Measurements from ENCODE around the gene RPS15A. TPM values are rescaled to one million over a fixed set of nuclear protein-coding genes. Genes with fewer than 3 reads are reported as not detected.

RPS15A gene
- 2,142 and 2,402 TPM in 2 replicates for total RNA-seq (2014; rRNA removed; shearing (Covaris generic))

DNA sequence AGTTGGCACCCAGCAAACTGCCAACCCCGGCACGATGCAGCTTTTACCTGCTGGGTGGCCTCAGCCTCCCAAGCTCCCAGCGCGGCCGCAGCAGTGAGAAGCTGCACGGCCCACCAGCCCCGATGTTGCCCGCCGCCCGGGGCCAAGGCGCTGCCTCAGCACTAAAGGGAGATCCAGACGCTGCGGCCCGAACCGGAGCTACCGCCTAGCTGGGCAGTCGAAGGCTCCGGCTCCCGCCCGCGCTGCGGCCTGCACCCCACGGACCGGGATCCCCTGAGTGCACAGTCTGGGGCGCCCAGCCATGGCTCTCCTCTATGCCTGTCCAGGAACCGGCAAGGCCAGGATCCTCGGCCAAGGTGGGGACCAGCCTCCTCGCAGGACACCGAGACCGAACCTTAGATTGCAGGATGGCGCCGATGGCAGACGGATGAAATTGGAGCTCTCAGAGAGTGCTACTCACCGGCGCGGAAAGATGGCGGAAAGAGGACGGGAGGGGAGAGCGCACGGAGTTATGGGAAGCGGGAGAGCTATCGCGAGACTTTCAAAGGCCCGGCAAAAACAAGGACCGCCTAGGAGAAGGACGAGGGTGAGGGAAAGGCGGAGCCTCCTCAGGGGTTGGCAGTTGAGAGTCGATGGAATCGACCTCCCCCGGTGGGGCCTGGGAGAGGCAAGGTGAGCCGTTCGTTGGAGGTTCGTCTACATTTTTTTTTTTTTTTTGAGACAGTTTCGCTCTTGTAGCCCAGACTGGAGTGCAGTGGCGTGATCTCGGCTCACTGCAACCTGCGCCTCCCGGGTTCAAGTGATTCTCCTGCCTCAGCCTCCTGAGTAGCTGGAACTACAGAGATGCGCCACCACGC lies at the start of gene RPS15A:
Gene RPS15A (minus strand): TSS at position 485 of the 857 bp plus-strand sequence. CDS start 1,221 bp downstream, outside the sequence.
- DNase-seq (ENCODE audit: low spot score): peak; percentile 98

DNA sequence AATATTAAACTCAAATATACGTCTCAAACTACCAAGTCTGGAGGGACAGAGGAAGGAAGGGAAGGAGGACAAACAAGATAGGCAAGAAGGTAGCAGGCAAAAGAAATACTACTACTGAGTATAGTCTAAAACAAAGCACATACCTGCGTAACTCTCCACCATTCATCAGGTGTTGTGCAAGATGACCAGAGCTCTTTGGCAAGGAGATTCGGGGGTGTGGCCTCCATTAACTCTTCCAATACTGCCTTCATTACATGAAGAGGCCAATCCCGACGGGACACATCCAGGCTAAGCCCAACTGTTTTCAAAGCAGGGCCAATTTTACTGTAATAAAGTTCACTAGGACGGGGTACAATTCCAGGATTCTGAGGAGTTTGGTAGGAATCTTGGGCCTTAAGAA lies 49.4 kb upstream of the RPS15A start:
- DNase-seq (ENCODE audit: low spot score): no peak

DNA sequence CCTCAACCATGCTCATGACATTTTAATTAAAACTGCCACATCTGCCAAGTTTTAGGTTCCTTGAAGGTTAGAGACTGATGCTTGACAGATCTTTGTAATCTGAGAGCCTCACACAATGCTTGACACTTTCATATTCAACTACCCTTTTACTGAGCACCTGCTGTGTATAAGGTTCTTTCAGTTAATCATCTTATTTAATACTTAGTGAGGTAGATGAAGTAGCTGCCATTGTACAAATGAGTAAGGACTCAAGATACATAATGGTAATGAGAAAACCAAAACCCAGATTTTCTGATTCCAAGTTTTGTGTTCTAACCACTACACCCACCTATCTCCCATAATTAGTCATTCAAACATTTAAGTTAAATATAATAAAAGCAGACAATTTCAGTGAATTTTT lies 46.6 kb upstream of the RPS15A start:
- no peak for DNase-seq (ENCODE audit: low spot score)

DNA sequence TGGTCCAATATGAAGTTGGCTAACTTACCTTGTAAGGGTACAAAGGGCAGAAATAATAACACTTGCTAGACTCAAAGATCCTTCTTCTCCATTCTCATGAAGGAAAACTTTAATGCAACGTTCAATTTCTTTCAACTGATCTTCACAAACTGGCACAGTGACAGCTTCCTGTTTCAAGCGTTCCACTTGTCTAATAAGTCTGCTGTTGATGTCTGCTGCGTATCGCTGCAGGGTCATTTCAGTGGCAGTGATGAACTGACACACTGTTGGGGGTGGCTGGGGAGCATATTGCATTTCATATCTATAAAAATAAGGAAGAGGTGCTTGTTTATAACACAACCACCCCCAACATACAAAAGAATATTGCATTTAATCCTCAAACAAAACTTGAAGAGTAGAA lies 44.7 kb upstream of the RPS15A start:
- DNase-seq (ENCODE audit: low spot score): no peak

DNA sequence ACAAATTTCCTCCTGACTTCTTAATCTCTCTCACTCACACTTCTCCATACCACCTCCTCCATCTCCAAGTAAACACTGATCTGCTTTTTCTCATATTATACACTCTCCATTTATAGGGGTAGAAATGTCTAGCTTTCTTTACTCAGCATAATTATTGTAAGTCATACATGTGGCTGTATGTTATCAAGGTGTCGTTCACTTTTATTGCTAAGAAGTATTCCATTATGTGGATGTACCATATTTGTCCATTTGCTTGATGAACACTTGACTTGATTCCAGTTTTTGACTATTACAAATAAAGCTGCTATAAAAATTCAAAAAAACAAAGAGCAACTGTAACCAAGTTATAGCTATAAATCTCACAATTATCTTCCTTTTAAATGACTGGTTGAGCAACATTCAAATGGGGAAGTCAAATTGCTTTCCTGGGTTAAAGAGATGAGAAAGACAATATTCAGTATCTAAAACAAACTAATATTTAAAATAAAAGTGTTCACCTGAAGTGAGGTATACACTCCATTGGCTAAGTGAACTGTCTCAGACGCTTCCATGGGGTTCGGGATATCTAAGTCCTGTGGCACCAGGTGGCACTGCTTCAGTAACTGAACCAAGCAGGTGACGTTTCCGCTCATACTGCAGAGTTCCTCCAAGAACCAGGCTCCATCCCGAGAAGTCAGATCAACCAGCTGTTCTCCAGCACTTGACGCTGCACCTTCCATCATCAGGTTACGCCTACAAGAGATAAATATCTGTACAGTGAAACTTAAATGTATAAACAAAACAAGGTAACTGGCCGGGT lies 43.8 kb upstream of the RPS15A start:
- no peak for DNase-seq (ENCODE audit: low spot score)

DNA sequence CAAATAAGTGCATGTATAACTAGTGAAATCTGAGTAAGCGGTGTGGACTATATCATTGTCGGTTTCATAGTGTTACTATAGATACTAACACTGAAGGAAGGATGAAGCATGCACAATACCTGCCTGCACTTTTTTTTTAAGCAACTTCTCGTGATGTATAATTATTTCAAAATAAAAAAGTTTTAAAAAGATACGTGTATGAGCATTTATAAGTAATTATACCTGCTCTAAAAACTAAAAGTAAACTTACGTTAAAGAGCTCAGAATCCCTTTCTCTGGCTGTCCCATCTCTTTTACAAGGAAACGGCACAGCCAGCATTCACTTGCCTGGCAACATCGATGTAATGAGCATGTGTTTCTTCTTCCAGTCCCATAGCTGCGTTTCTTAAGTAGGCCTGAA lies 42.5 kb upstream of the RPS15A start:
- DNase-seq (ENCODE audit: low spot score): no peak

DNA sequence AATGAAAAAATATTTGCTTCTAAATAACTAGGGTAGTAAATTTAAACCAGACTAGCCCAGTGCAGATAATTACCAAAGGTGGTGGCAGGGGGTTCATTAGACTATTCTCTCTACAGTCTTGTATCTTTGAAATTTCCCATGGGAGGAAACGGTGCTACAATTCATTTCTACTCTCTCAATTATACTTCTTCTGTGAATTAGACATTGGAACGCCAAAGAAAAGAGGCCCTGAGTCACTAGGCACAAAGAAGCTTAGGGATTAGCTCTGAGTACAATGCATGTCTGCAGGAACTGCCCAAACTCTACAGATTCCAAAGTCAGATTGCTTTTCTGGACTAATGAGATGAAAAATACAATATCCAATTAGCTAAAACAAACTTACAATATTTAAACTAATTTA lies 41.9 kb upstream of the RPS15A start:
- no peak for DNase-seq (ENCODE audit: low spot score)

DNA sequence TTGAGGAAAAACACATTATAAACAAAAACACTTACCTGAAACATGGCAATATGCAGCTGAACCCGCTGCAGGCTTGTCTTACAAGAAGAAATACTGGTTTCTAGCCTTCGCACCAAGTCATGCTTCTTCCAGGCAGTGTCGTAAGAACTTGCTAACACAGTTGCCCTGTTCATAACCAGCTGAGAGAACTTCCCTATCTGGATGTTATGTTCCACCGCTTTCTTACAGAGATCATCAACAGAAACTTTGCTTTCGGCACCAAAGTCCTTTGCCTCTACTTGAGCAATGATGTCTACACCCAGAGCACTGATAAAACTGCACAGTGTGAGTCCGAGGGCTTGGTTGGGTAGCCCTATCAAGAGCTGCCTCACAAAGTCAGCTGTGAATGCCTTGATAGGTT lies 39.1 kb upstream of the RPS15A start:
- DNase-seq (ENCODE audit: low spot score): no peak

DNA sequence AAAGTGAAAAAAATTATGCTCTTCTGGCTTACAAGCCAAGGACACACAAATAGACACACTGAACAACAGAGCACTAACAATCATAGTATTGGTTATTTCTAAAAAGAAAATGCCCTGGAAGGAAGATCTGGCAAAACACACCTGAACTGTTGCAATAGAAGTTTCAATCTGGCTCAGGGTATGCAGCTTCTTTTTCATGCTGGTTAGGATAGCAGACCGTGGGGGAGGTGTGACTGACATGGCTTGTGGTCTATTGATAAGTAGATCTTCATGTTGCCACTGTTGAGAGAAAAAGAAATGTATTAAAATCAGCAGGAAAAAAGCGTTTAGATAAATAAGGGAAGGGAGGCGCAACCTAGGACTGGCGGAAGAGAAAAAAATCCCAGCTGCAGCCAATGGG lies 37.8 kb upstream of the RPS15A start:
- no peak for DNase-seq (ENCODE audit: low spot score)

DNA sequence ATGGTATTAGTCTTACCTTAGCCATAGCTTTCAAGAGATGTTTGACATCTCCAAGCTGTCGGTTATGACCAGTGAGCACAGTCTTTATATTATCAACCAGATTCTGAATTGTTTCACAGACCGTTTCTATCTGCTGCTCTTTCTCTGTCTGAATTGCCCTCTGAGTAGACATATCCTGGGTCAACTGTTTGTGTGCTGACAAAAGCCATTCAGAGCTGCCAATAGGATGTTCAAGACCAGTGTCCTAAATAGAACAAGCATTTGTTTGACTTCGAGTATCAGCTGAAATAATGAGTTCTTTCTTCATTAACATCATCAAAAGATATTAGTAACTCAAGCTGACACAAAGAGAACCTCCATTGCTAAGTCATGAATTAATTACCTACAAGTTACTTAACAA lies 26.2 kb upstream of the RPS15A start:
- no peak for DNase-seq (ENCODE audit: low spot score)

DNA sequence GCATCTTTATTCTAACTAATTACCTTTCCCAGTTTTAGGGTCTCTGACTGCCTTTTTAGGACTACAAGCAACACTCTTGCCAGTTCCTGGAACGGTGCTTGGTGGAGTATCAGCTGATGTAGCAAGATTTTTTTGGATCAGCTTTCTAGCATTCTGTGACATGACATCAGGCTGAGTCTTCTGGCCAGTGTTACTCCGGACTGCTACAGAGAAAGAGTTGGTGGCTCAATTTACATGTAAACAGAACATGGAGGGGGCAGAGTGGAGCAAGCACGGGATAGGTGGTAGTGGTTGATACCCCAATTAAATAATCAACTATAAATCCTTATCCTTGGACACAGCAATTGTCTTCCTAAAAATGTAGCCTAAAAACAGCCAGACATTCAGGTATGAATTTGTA lies 21.8 kb upstream of the RPS15A start:
- DNase-seq (ENCODE audit: low spot score): no peak

DNA sequence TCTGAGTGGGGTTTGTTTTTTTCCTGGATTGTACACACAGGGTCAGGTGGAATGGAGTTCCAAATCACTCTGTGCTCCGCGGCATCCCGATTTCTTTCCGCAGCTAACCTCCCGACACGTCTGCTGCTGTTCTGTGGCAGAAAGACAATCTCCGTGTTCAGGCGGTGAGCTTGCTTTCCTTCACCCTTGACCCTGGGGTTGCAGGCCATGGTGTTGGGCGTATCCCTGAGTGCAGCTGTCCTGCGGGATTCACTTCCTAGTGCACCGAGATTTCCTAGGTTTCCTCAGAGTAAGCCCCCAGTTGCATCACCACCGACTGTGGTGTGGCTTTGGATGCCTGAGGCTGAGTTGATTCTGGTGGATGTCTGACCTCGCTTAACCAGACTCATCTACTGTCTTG lies 19.0 kb upstream of the RPS15A start:
- DNase-seq (ENCODE audit: low spot score): no peak

DNA sequence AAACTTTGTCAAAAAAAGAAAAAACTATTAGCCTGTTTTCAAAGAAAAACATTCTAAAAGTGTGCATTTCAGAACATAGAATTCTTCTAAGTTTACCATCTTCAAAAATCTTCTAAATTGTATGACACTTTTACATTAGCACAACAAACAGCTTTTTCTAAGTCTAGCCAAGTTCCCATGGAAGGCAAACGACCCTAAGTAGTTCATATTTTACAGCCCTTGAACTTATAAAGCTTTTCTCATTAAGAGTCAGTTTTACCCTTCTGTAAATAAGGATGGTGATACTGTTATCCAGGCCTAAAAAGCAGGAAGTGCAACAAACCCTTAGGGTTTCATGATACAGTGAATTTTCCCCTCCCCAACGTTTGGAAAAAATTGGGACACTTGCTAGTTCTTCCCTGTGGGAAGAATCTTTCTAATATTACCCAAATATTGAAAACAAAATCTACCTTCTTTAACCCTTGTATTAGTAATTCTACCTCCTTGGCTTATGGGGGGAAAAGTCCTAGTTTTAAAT lies 15.2 kb upstream of the RPS15A start:
- no peak for DNase-seq (ENCODE audit: low spot score)

DNA sequence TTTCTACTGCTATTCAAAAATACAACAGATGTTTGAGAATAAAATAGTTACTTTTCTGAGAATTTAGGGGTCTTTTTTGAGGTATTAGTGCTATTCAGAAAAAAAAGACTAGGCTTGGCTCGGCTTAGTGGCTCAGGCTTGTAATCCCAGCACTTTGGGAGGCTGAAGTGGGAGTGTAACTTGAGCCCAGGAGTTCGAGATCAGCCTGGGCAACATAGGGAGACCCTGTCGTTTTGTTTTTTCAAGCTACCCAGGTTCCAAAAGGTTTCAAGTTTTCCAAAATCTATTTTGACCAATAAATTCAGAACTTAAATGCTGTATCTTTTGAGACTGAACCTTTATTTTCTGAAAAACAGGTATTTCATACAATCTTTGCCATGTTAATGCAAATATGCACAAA lies 14.4 kb upstream of the RPS15A start:
- DNase-seq (ENCODE audit: low spot score): peak; percentile 19

DNA sequence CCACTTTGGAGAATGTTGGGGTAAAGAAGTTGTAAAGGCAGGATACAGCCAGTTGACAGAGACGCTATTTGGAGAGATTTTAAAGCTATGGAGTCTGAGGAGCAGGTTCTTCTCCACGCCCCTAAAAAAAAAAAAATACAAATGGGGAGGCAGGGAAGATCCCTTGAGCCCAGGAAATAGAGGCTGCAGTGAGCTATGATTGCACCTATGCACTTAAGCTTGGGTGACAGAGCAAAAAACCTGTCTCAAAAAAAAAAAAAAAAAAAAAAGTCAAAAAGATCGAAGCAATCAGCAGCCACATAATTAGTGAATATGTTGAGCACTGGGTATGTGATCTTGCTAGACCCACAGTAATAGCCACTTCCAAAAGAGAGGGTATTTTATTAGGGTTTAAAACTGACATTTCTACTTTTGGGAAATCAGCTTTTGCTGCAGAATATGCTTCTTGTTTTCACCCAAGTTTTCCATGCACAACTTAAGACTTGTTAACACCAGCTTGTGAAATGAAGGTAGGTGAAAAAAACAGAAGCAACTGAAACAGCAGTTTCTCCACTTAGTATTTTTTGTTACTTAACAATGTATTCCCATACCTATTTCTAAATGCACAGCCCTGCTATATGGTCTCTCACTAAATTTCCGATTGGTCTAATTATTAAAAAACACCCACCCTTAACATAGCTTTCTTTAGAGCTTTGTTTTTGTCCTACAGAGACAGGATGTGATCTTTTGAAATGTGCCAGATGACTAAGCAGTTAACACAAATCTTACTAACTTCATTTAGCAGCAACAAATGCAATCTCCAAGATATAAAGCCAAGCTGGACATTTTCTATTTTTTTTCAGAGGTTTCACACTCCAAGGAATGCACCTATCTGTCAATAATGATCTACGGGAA lies 13.7 kb upstream of the RPS15A start:
- DNase-seq (ENCODE audit: low spot score): peak; percentile 62

DNA sequence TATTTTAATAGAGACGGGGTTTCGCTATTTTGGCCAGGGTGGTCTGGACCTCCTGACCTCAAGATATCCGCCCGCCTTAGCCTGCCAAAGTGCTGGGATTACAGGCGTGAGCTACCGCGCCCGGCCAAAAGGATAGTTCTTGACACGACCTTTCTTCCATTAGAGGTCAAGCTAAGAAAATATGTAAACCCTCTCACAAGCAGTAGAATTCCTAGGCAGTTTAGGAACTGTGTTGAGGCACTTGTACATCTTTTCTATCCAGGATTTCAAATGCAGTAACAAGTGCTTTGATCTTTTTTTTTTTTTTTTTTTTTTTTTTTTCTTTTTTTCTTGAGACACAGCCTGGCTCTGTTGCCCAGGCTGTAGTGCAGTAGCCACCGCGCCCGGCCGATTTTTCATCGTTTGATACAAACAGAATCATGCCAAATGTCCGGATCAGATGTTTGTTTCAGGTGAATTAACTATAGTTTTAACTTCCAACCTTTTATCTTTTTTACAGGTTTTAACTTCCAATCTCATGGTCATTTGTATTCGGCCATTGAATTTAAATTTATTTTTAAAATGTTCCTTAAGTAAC lies 12.7 kb upstream of the RPS15A start:
- no peak for DNase-seq (ENCODE audit: low spot score)

DNA sequence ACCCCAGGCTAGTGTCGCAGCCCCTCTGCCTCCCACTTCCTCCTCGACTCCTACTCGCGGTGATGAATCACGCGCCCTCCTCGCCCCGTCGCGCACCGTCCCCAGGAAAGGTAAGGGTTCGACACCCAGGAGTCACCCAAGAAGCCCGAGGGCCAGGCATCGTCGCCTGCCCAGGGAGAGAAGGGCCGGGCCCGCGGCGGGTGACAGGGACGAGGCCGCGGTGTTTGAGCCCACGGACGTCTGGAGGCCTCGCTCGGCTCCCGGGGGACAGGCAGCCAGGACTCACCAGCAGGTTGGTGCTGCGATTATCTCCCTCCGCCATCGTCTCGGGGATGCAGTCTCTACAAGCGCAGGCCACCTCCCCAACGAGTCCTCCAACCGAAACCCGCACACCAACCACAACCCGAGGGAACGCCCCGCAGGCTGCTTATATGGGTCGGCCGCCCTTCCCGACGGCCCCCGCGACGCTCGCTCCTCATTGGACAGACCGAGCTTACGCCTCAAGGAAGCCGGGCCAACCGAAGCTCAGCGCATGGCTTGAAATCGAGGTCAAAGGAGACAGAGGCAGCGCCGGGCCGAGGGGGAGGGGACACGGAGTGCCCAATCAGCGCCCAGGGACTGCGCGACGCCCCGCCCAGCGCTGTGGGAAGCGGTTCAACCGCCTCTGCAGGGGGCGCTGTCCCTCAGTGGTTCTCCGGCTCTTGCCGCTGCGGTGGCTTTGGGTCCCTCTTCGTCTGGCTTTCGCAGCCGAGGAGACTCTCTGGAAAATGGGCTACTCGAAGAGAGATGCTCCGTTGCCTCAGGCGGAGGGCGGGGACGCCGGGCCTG lies 11.2 kb upstream of the RPS15A start, which contains the start of gene ARL6IP1:
Gene ARL6IP1 (minus strand): TSS at position 405 of the 828 bp plus-strand sequence. CDS start 83 bp downstream, at position 322.
- peak; percentile 99 for DNase-seq (ENCODE audit: low spot score)

DNA sequence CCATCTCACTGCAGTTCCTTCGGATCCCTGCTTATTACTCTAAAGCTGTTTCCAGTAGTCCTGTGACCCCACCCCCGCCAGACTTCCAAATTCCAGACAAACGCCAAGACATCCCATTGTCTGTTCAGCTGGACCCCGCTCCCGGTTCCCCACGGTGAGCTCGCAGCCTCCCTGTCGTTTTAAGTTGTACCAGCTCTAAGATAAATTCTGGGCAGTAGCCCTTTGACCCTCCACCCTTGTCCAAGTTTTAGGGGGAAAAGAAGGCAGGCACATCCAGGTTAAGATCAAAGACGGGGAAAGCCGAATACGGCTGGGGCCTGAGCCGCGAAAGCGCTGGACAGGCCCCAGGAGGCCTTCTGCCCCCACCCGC lies 10.6 kb upstream of the RPS15A start:
- peak; percentile 32 for DNase-seq (ENCODE audit: low spot score)

DNA sequence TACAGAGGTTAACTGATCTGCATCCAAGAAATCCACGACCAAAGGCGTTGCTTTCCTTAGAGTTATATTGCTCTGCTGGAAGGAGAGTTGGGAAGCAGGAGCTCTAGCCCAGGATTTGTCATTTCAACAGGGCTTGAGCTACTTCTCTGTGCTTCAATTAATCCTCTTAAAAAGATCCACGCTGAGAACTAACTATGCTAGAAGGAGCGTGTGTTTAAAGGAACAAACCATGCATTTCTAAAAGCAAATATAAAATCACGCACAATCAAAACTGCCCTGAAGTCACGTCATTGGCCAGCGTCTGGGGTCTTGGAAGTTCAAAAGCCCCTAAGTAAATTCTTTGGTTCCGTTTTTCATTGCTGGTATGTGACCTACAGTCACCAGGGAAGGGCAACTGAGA lies 10.2 kb upstream of the RPS15A start:
- no peak for DNase-seq (ENCODE audit: low spot score)

DNA sequence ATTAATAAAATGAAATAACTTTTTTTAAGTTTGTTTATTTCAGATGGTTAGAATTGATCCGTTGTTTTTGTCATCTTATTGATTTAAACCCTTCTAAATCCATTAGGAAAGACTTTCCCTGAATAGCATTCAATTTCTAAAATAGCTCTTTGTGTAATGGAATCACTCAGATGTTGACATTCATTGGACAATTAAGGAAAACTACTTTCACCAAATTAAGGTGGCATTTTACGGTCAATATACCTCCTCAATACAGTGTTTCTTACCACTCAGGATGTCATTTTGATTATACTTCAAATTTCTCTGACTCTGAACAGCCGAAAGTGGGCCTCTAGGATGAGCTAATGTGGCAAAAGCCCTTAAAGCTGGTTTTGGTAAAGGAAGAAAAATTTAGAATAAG lies 9.4 kb upstream of the RPS15A start:
- no peak for DNase-seq (ENCODE audit: low spot score)
